Esophagus squamous epithelium (tissue), 4 donors: ENCODE measurements around the gene AIG1.

Experiments used
- POLR2A ChIP-seq, 4 donors: fragments of 450-650 bp; IDR thresholded peaks; one replicate each; pipeline ENCODE4 v1.6.1; 2017; ENCODE audit warnings: antibody characterized with exemption in 4 of 4, mild to moderate bottlenecking in 4 of 4, moderate library complexity in 3 of 4
- TF ChIP-seq, protein P1 (sequence below), 6 experiments: fragments of 450-650 bp in 4 of 6; fragments of 200-600 bp in 2 of 6; sonication (generic) in 2 of 6; IDR thresholded peaks; one replicate each; pipeline ENCODE4 v1.5.1; 2016 to 2019; ENCODE audit warnings: antibody characterized with exemption in 6 of 6, mild to moderate bottlenecking in 4 of 6, moderate library complexity in 4 of 6

DNA sequence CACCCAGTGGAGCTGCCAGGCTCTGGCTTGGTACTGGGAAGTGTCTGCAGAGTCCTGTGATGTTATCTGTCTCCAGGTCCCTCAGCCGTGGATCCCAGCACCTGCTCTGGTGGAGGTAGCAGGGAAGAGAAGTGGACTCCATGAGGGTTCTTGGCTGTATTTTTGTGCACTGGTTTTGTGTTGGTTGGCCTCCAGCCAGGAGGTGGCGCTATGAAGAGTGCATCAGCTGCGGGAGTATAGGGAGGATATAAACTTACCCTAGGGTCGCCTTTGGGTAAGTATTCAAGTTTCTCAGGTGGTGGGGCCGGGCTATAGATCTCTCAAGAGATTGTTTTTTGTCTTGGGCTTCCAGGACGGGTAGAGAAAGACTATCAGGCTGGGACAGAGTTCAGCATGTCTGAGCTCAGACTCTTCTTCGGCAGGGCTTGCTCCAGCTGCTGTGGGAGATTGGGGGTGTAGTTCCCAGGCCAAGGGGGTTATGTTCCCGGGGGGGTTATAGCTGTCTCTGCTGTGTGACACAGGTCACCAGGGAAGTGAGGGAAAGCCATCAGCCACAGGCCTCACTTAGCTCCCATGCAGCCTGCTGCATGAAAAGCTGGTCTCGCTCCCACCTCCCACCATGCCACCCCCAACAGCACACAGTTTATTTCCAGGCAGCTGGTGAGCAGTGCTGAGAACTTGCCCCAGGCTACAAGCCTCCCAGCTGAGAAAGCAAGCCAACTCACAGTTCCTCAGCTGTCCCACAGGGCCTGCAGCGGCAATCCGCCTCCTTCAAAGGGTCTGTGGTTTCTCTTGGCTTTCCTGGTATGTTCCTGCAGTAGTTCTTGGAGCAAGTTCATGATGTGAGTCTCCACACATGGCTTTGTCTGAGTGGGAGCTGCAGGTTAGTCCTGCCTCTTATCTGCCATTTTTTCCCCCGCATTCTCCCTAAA lies 115.7 kb downstream of the AIG1 start:
- TF ChIP-seq, protein P1, sequence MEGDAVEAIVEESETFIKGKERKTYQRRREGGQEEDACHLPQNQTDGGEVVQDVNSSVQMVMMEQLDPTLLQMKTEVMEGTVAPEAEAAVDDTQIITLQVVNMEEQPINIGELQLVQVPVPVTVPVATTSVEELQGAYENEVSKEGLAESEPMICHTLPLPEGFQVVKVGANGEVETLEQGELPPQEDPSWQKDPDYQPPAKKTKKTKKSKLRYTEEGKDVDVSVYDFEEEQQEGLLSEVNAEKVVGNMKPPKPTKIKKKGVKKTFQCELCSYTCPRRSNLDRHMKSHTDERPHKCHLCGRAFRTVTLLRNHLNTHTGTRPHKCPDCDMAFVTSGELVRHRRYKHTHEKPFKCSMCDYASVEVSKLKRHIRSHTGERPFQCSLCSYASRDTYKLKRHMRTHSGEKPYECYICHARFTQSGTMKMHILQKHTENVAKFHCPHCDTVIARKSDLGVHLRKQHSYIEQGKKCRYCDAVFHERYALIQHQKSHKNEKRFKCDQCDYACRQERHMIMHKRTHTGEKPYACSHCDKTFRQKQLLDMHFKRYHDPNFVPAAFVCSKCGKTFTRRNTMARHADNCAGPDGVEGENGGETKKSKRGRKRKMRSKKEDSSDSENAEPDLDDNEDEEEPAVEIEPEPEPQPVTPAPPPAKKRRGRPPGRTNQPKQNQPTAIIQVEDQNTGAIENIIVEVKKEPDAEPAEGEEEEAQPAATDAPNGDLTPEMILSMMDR (IDR thresholded peaks at IDR 0.05) = no peak
- TF ChIP-seq POLR2A (IDR thresholded peaks at IDR 0.05) = no peak
